DMS153 treated with DMSO at 0.1 percent for 48 hours (cell line): Measurements from ENCODE around the gene LRRC25.

Experiments
- DNase-seq: peaks from one replicate; lab custom pipeline; 2025; ENCODE audit not compliant: unreplicated experiment; lab: John Stamatoyannopoulos, UW

Gene LRRC25

GRCh38 chr19:18397242-18398202 is at the start of gene LRRC25:
TSS of gene LRRC25 (minus strand) at chr19:18397622. CDS start at chr19:18396963, 659 bp downstream.
- no peak for DNase-seq

DNA sequence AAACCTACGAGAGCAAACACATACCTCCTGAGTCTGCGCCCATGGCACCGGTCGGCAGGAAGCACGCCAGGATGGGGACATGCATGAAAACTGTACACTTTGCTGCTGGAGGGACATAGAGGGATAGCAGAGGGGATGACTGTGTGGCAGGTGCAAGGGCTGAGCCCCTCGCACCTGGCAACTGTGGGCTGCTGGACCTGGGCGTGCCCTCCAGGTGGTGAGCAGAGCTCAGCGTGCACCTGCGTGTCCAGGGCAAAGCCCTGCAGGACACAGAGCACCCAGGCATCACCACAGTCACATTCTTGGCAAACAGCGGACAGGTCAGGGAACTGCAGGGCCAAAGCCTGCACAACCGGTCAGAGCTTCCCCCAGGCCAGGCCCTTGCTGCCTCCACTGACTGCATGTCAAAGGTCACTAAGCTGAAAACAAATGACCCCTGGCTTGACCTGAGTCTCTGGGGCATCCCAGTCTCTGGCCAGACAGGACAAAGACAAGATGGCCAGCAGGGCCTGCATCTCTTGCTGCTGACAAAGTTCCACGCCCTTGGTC is 49.5 kb upstream of the LRRC25 start:
- no peak for DNase-seq

- DNase-seq, result no peak
Measured at GRCh38 chr19:18446145-18446810, 48.9 kb upstream of the LRRC25 start.

DNA sequence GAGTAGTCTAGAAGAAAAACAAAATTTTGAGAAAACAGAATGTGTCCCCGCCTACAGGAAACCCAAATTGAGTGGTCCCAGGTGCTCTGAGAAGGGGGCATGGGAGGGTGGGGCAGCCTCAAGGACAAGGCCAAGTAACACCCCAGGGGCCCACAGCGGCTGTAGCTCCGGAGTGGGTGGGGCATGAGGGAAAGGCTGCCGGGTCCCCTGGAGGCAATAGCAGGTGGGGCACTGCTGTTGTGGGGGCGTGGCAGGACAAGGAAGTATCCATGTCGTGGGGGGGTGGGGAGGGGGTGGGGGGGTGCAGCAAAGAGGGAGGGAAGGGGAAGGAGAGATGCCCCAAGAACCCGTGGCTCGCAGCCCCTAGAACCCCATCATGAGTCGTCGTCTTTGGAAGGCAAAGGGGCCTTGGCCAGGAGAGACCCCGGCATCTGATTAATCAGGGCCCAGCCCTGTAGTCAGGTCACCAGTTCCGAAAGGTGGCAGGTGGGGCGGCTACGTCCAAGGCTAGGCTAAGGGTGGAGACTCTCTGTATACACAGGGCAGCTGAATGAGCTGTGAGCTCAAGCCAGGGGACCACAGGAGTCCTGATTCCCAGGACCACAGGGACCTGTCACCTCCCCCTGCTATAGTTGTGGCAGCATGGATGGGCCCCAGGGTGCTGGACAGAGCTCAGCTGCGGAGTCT is 48.0 kb upstream of the LRRC25 start:
- no peak for DNase-seq

GRCh38 chr19:18444513-18444912 is 47.1 kb upstream of the LRRC25 start:
- no peak for DNase-seq

- DNase-seq, result no peak
Measured at GRCh38 chr19:18443831-18444230, 46.4 kb upstream of the LRRC25 start.

GRCh38 chr19:18443406-18443805 is 46.0 kb upstream of the LRRC25 start:
- DNase-seq, result no peak

DNA sequence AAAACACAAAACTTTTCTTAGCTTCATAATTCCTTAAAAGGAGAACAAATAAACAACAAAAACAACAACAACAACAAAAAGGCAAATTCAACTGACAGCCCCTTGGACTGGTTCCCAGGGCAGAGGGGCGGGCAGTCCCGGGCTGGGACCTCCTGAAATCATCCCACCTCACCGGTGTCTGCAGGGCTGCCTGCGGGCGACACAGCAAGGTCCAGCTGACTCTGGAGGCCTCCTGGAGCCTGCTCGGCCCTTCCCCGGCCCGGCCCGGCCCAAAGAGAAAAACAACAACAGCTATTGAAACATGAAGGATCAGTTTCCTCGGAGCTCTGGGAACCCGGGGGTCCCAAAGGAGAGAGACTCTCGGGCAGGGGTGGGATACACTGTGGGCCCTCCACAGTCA is 45.5 kb upstream of the LRRC25 start:
- DNase-seq, result no peak

GRCh38 chr19:18441804-18442788 is 44.7 kb upstream of the LRRC25 start:
- no peak for DNase-seq

DNA sequence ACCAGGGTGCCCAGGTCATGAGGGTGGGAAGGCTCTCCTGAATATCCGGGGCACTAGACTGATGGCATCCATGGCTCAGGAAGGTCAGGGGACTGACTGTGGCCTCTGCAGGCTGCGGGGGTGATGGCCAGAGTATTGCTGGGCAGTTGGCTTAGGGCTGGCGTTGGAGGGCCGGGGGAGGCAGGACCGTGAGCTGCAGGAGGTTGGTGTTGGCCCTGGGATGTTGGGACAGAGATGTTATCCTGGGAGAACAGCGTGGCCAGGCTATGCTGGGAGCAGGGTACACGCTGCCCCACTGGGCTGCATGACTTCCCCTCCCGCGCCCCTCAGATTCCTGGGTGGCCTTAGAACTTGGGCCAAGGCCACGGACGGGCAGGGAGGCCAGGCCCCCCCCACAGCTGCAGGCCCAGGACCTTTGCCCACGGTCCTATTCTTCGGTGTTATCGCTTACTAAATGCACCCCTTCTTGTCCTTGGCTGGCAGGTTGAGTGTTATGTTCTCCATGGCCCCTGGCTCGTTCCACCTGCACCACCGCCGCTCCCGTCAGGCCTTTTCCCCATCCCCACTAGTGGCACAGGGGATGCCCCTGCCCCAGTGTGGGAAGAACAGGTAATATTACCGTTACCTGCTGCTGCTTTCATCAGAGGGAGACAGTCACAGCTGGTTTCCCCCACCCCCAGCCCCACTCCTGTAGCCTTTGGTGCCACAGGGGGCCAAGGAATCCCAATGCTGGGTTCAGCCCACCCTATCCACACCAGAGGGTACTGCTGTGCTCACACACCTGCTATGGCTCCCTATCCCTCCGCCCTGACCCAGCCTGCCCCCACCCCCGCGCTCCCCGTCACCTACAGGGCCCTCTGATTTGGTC is 43.7 kb upstream of the LRRC25 start:
- DNase-seq, result no peak

- DNase-seq, result no peak
Measured at GRCh38 chr19:18440415-18440877, 43.0 kb upstream of the LRRC25 start.

DNA sequence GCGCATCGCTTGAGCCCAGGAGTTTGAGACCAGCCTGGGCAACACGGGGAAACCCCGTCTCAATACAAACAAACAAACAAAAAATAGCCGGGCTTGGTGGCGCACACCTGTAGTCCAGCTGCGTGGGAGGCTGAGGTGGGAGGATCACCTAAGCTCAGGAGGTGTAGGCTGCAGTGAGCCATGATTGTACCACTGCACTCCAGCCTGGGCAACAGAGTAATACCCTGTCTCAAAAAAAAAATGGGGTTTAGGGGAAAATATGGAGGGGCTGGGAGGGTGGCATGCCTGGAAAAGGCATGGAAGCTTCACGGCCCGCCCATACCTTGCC is 42.5 kb upstream of the LRRC25 start:
- no peak for DNase-seq

DNA sequence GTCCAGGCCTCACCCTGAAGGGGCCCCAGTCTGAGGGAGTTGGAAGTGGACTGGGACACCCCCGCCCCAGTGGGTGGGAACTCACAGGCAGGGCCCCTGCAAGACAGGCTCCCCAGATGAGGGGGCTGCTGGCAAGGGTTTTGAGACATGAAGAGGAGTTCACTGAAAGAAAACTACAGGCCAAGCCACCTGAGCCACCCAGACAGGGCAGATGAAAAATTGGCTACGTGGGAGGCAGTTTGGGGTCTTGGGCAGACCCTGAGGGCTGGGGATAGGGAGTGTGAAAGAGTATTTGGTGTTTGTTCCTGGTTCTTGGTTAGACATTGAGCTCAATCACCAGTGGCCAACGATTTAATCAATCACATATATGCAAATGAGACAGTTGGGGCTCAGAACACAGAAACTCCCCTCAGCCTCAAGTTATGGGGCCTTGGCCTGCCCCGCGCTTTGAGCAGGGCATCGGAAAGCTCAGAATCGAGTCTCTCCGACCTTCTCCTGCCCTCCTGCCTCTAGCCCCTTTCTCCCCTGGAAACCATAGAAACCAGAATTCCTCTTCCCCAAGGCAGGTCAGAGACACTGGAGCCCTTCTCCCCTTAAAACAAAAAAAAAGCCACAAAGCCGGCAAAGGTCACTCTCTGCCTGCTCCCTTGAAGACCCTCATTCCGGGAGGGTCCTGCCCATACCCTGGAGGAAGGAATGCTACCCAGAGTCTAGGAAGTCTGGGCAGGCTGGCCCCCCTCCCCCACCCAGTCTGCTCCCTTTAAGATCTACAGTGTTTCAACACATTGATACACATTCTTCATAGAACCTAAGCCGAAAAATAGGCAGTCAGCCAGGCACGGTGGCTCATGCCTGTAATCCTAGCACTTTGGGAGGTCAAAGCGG is 41.8 kb upstream of the LRRC25 start:
- DNase-seq, result no peak

DNA sequence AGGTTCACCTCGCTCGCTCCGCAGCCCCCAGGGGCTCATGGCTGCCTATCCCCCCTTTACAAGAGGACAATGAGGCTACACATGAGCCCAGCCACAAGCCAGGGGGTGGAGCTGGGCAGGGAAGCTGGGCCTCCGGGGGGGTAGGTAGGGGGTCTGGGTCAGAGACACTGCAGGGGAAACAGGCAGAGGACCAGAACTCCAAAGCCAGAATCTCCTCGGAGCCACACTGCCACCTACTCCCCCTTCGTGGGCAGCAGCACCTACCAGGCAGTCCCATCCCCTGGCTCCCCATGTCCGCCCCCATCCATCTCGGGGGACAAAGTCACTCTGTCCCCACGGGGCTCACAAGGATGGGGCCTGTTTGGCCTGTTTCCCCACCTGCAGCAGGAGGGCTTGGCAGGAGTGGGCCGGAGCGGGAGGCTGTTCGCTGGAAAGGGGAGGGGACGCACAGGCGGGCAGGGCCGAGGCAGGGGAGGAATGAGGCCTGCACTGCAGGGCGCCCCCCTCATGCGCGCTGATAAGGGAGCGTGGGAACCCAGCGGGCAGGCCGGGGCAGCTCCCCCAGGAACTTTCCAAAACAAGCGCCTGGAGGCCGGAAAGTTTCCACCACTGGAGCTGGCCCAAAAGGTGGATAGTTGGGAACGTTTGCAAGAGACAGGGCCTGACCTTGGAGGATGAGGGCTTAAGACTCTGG is 41.1 kb upstream of the LRRC25 start:
- DNase-seq, result no peak

GRCh38 chr19:18437491-18438330 is 40.3 kb upstream of the LRRC25 start, which contains the start of gene ISYNA1:
TSS of gene ISYNA1 (minus strand) at chr19:18438133. CDS start at chr19:18437979, 154 bp downstream.
- DNase-seq, result no peak

- DNase-seq, result peak; percentile 68
Measured at GRCh38 chr19:18436671-18437490, 39.5 kb upstream of the LRRC25 start.
